Osteoblast (primary cell): ENCODE data around the gene ERI2. TPM values are rescaled to one million over a fixed set of nuclear protein-coding genes. Genes with fewer than 3 reads are reported as not detected.
"Not testable (repeated sequence)": the region's sequence is repeated elsewhere in the genome, so short reads cannot be mapped to it uniquely, and the experiment has no call there.

ENCODE experiments used
- DNase-seq: peaks from one replicate; pipeline ENCODE4 v3.0.0; 2011; ENCODE audit warnings: low spot score, mixed read lengths; ENCODE audit not compliant: insufficient read length; ENCODE audit errors: missing footprints
- H2AFZ ChIP-seq: 2 replicates; pipeline ENCODE4 v1.6.0; 2011; ENCODE audit warnings: mild to moderate bottlenecking, low read length
- H3K27ac ChIP-seq: 2 replicates; pipeline ENCODE4 v1.5.1; 2011; ENCODE audit warnings: mild to moderate bottlenecking, low read depth, low read length, moderate library complexity
- H3K27me3 ChIP-seq: 2 replicates; pipeline ENCODE4 v1.6.0; 2012; ENCODE audit warnings: mild to moderate bottlenecking, control low read depth, inconsistent platforms, low read length, moderate library complexity; ENCODE audit not compliant: insufficient read depth
- H3K36me3 ChIP-seq: 2 replicates; pipeline ENCODE4 v1.5.1; 2011; ENCODE audit warnings: mild to moderate bottlenecking, low read length, control low read depth, moderate library complexity; ENCODE audit not compliant: insufficient read depth
- H3K4me1 ChIP-seq: 2 replicates; pipeline ENCODE4 v1.5.1; 2011; ENCODE audit warnings: mild to moderate bottlenecking, low read length, control low read depth, moderate library complexity; ENCODE audit not compliant: insufficient read depth
- H3K4me2 ChIP-seq: 2 replicates; pipeline ENCODE4 v1.6.0; 2011; ENCODE audit warnings: mild to moderate bottlenecking, low read length; ENCODE audit not compliant: insufficient read depth
- H3K4me3 ChIP-seq: fragments of 200-600 bp; sonication (generic); 3 replicates; pipeline ENCODE4 v1.5.1; 2012; ENCODE audit warnings: mild to moderate bottlenecking, low read length, inconsistent platforms; ENCODE audit not compliant: insufficient read depth
- H3K79me2 ChIP-seq: 2 replicates; pipeline ENCODE4 v1.6.0; 2012; ENCODE audit warnings: mild to moderate bottlenecking, low read length, control low read depth, inconsistent platforms; ENCODE audit not compliant: insufficient read depth
- H3K9me3 ChIP-seq: 2 replicates; pipeline ENCODE4 v1.5.1; 2011; ENCODE audit warnings: low read depth, low read length, control low read depth
- H4K20me1 ChIP-seq: 2 replicates; pipeline ENCODE4 v1.6.0; 2012; ENCODE audit warnings: mild to moderate bottlenecking, low read length, control low read depth; ENCODE audit not compliant: insufficient read depth
- CTCF ChIP-seq: IDR thresholded peaks from 2 replicates; pipeline ENCODE4 v1.5.1; 2011; ENCODE audit warnings: mild to moderate bottlenecking, low read depth, low read length, moderate library complexity; ENCODE audit errors: extremely low read depth
- total RNA-seq: library from RNA; depleted of rRNA; stranded (reverse); fragments of >200 nt; gene quantifications from 2 replicates; pipeline ENCODE4 v1.2.3, GENCODE V29; 2012

The ERI2 gene
- total RNA-seq, 1 donor = 21.0 TPM

GRCh38 chr16:20811889-20812439, 5.7 kb upstream of the ERI2 start:
- Histone ChIP-seq H3K9me3 (no peaks in the 10 kb centered on the region), H3K27me3 (no peaks in the 10 kb centered on the region), H3K4me3 (no peak overlapping the region), H2AFZ (no peak overlapping the region), H3K27ac (no peak overlapping the region), H4K20me1 (no peaks in the 10 kb centered on the region), H3K4me1 (peaks cover 8% of the 10 kb centered on the region), H3K36me3 (peaks cover 21% of the 10 kb centered on the region), H3K4me2 (no peak overlapping the region), H3K79me2 (peaks cover 11% of the 10 kb centered on the region)
- no peak for DNase-seq
- TF ChIP-seq CTCF = no peak

GRCh38 chr16:20807862-20808261, 1.6 kb upstream of the ERI2 start:
- peak overlapping the region; percentile 96 for H3K4me2 ChIP-seq
- H3K4me1 ChIP-seq = peaks cover 19% of the 10 kb centered on the region
- H3K9me3 ChIP-seq = no peaks in the 10 kb centered on the region
- no peak for DNase-seq
- no peaks in the 10 kb centered on the region for H3K36me3 ChIP-seq
- no peak overlapping the region for H2AFZ ChIP-seq
- H3K79me2 ChIP-seq = peaks cover 15% of the 10 kb centered on the region
- H3K27me3 ChIP-seq = no peaks in the 10 kb centered on the region
- TF ChIP-seq CTCF = no peak
- no peak overlapping the region for H3K27ac ChIP-seq
- peak overlapping the region; percentile 86 for H3K4me3 ChIP-seq
- no peaks in the 10 kb centered on the region for H4K20me1 ChIP-seq

- H3K4me1 ChIP-seq = peaks cover 19% of the 10 kb centered on the region
- not testable (repeated sequence) for H3K27me3 ChIP-seq, H4K20me1 ChIP-seq, H3K9me3 ChIP-seq, DNase-seq, H3K36me3 ChIP-seq
- H3K79me2 ChIP-seq = peaks cover 13% of the 10 kb centered on the region
- H3K4me3 ChIP-seq = peak overlapping the region; percentile 86
- peak overlapping the region; percentile 100 for H2AFZ ChIP-seq
- H3K27ac ChIP-seq = peak overlapping the region; percentile 56
- H3K4me2 ChIP-seq = peak overlapping the region; percentile 96
Measured at GRCh38 chr16:20805684-20806167, 546 bp downstream of the ERI2 start.

- Histone ChIP-seq H4K20me1 (no peaks in the 10 kb centered on the region), H3K27ac (peak overlapping the region; percentile 29), H3K4me1 (peaks cover 19% of the 10 kb centered on the region), H3K27me3 (no peaks in the 10 kb centered on the region), H3K79me2 (peaks cover 8% of the 10 kb centered on the region), H3K9me3 (no peaks in the 10 kb centered on the region), H2AFZ (peak overlapping the region; percentile 62), H3K36me3 (peaks cover 12% of the 10 kb centered on the region), H3K4me3 (no peak overlapping the region), H3K4me2 (peak overlapping the region; percentile 43)
- no peak for TF ChIP-seq CTCF
- DNase-seq = no peak
Measured at GRCh38 chr16:20803561-20804214, 2.6 kb downstream of the ERI2 start.
